Chondrocyte (in vitro differentiated cells): ENCODE measurements around the gene HSPB1. TPM values are rescaled to one million over a fixed set of nuclear protein-coding genes. Genes with fewer than 3 reads are reported as not detected.

Experiments used
- DNase-seq: peaks from one replicate; pipeline ENCODE4 v3.0.0; 2021; ENCODE audit warnings: mixed read lengths, low spot score
- H3K27ac Mint-ChIP-seq: one replicate; pipeline ENCODE4 v1.8.0; 2021; ENCODE audit warnings: mild to moderate bottlenecking, moderate library complexity, mixed read lengths; ENCODE audit not compliant: unreplicated experiment
- H3K27me3 Mint-ChIP-seq: 2 replicates; pipeline ENCODE4 v1.8.0; 2021; ENCODE audit warnings: low read depth, mixed read lengths
- H3K36me3 Mint-ChIP-seq: 2 replicates; pipeline ENCODE4 v1.8.0; 2021; ENCODE audit warnings: low read depth, mixed read lengths
- H3K4me1 Mint-ChIP-seq: 2 replicates; pipeline ENCODE4 v1.8.0; 2021; ENCODE audit warnings: low read depth, mild to moderate bottlenecking, mixed read lengths
- H3K4me3 Mint-ChIP-seq: one replicate; pipeline ENCODE4 v1.8.0; 2021; ENCODE audit warnings: mild to moderate bottlenecking, moderate library complexity, mixed read lengths; ENCODE audit not compliant: unreplicated experiment
- H3K9me3 Mint-ChIP-seq: 2 replicates; pipeline ENCODE4 v1.8.0; 2021; ENCODE audit warnings: low read depth, mixed read lengths
- CTCF ChIP-seq: fragments of 200-600 bp; sonication (generic); IDR thresholded peaks from 2 replicates; pipeline ENCODE4 v1.5.0; 2021; ENCODE audit warnings: antibody characterized with exemption, mild to moderate bottlenecking, moderate library complexity
- total RNA-seq: library from RNA; stranded (reverse); gene quantifications from 3 replicates; pipeline ENCODE4 v1.2.1, GENCODE V29; 2021

Gene HSPB1
- total RNA-seq, 1 donor from 2014 or later, result 1,322 TPM

GRCh38 chr7:76294344-76295024 is 8.0 kb upstream of the HSPB1 start:
- peak; percentile 96 for DNase-seq

DNA sequence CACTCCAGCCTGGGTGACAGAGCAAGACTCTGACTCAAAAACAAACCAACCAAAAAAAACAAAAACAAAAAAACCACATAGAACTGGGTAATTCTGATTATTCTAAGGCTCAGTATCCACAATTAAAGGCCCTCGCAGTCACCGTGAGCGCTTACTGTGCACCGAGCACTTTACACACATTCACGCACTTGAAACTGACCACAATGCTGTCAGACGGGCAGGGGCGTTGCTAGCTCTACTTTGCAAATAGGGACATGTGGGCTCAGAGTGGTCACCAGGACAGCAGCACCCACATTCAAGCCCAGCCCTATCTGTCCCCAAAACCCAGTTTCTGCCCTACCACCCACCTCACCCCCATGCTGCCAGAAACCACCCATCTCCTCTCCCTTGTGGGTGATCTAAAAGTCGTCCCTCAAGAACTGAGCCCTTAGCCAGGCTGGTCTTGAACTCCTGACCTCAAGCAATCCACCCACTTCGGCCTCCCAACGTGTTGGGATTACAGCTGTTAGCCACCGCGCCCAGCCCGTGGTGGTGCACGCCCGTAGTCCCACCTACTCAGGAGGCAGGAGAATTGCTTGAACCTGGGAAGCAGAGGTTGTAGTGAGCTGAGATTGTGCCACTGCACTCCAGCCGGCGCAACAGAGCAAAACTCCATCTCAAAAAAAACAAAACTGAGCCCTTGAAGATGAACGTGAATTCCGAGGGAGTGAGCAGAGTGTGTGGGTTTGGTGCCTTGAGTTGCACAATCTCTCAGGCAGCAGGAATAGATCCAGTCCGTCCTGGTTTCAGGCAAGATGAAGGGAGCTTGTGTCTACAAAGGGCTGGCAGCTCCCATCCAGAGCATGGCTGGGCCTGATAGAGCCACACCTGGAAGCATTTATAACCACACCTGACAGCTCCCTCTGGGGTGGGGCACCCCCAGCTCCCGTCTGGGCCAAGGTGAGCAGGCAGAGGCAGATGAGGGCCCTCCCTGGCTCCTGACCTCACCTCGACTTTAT is 5.4 kb upstream of the HSPB1 start:
- no peaks in the 10 kb centered on the region for H3K36me3 Mint-ChIP-seq
- H3K9me3 Mint-ChIP-seq, result no peaks in the 10 kb centered on the region
- peak; percentile 7 for TF ChIP-seq CTCF
- no peak for DNase-seq
- H3K27ac Mint-ChIP-seq, result peak overlapping the region; percentile 94
- H3K4me3 Mint-ChIP-seq, result peak overlapping the region; percentile 7
- H3K27me3 Mint-ChIP-seq, result no peaks in the 10 kb centered on the region
- peaks cover 49% of the 10 kb centered on the region for H3K4me1 Mint-ChIP-seq

More at GRCh38 chr7:76294344-76295024, 8.0 kb upstream of the HSPB1 start:
- peak overlapping the region; percentile 100 for H3K27ac Mint-ChIP-seq
- TF ChIP-seq CTCF, result no peak
- peak overlapping the region; percentile 68 for H3K4me3 Mint-ChIP-seq
- H3K4me1 Mint-ChIP-seq, result peaks cover 65% of the 10 kb centered on the region
- H3K36me3 Mint-ChIP-seq, result no peaks in the 10 kb centered on the region
- H3K27me3 Mint-ChIP-seq, result no peaks in the 10 kb centered on the region
- no peaks in the 10 kb centered on the region for H3K9me3 Mint-ChIP-seq

DNA sequence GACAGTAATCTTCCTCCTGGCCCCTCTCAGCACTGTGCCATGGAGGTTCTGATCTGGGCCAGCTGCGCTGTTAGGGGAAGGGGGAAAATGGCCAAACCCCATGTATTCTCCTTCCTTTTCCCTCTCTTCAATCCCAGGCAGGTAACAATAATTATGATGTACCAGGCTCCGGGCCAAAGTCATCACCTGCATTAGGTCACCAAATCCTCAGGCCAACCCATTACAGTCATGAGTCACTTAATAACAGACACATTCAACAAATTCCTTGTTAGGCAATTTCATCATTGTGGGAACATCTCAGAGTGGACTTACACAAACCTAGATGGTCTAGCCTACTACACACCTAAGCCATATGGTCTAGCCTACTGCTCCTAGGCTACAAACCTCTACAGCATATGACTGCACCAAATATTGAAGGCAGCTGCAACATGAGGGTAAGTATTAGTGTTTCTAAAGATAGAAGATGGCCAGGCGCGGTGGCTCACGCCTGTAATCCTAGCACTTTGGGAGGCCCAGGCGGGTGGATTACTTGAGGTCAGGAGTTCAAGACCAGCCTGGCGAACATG is 2.2 kb upstream of the HSPB1 start:
- H3K4me1 Mint-ChIP-seq, result peaks cover 42% of the 10 kb centered on the region
- H3K4me3 Mint-ChIP-seq, result no peak overlapping the region
- H3K9me3 Mint-ChIP-seq, result no peaks in the 10 kb centered on the region
- H3K36me3 Mint-ChIP-seq, result peaks cover 13% of the 10 kb centered on the region
- DNase-seq, result no peak
- H3K27me3 Mint-ChIP-seq, result no peaks in the 10 kb centered on the region
- TF ChIP-seq CTCF, result no peak
- peak overlapping the region; percentile 43 for H3K27ac Mint-ChIP-seq

- Mint-ChIP-seq H3K36me3 (peaks cover 13% of the 10 kb centered on the region), H3K9me3 (no peaks in the 10 kb centered on the region), H3K27ac (no peak overlapping the region), H3K4me1 (peaks cover 46% of the 10 kb centered on the region), H3K27me3 (no peaks in the 10 kb centered on the region), H3K4me3 (no peak overlapping the region)
- no peak for DNase-seq
- no peak for TF ChIP-seq CTCF
Measured at GRCh38 chr7:76301000-76301399, 1.5 kb upstream of the HSPB1 start.
